Iris pigment epithelial cell (primary cell): ENCODE results near the gene SLC46A3.

Experiments used
- DNase-seq: peaks from one replicate; pipeline ENCODE4 v3.0.0-alpha.2; 2011; ENCODE audit warnings: low read depth

The SLC46A3 gene

DNA sequence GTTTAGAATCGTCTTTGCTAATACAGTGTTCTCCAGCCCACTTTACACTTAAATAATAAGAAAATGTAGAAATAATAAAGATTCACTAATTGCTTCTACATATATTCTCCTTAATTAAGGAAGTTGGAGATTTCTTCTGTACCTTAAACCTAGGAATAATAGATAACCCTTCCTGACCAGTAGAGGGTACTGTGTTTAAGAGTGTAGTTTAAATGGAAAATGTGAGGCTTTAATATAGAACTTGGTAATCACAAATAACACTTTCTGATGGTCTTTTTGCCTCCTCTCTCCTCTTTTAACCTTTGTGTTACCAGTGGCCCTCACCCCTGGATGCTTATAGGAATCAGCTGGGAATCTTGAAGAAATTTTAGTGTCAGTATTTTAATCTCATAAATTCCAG is 39.1 kb downstream of the SLC46A3 start:
- DNase-seq = peak; percentile 32

DNA sequence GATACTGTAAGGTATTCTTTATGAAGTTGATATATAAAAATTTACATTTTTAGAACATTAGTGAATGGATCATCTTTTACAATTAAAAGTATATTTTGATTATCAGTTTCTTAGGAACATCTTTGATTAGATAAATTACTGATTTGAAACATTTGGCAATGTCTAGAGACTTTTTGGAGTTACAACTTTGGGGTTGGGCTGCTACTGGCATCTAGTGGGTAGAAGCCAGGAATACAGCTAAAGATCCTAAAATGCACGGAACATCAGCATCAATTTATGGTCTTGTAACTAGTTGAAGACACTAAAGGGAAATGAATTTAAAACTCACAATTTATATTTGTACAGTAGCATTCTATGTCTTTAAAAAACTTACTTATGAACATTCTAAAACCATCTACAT is 40.0 kb downstream of the SLC46A3 start:
- DNase-seq = no peak

DNA sequence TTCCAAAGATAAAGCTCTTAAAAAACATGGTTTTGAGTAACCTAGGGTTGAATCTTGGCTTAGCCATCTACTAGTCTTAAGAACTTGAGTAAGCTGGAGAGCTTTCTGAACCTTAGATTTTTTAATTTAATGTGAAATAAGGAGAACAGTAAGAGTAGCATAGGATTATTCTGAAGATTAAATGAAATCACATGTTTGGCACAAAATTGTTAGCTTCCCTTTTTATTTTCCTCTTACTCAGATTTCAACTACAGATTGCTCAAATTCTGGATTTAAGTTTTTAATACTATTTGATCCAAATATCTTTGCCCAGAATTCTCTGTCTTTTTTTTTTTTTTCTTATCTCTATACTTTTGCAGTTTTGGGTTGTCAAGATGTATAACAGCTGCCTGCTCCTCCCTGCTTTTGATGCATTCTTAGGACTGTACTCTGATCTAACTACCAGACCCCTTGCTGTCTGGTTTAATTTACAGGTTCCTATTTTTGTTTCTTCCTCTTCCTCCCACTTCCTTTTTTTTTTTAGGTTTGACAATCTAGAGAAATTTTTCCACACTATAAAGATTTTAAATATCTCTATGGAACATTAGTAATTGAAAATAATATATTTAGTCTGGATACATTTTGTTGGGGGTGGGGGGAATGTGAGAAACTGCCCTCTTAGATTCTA is 47.5 kb downstream of the SLC46A3 start:
- no peak for DNase-seq

DNA sequence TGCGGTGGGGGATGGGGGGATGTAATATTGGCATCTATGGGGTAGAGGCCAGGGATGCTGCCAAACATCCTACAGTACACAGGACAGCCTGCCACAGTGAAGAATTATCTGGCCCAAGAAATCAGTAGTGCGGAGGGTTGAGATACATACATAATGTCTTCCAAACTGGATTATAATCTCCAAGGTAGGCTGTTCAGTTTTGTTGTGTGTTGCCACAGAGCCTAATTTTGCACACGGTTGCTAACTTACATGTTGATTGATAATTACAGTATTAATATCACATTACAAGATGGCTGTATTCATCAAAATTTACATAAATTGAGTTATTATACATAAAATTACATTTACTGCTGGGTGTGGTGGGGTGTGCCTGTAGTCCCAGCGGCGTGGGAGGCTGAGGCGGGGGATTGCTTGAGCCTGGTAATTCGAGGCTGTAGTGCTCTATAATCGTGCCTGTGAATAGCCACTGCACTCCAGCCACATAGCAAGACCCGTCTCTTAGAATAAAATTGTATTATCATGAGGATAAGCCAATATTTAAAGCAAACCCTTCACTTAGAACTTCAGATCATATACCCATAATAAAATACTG is 51.8 kb downstream of the SLC46A3 start:
- no peak for DNase-seq

DNA sequence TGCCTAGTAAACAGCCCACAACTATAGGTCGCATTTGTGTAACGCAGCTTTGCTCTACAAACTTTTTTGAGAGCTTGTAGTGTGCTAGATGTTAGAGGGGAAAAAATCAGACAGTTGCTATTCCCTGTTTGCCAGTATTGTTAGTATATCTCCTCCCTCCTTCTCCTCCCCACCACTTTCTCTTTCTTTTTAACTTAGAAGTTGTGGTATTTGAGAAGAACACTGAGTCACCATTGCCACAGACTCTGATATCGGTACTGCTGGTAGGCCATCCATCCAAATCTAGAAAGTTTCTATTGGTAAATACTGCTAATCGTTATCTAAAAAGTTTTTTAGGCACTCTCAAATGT is 59.2 kb downstream of the SLC46A3 start:
- DNase-seq = peak; percentile 84

DNA sequence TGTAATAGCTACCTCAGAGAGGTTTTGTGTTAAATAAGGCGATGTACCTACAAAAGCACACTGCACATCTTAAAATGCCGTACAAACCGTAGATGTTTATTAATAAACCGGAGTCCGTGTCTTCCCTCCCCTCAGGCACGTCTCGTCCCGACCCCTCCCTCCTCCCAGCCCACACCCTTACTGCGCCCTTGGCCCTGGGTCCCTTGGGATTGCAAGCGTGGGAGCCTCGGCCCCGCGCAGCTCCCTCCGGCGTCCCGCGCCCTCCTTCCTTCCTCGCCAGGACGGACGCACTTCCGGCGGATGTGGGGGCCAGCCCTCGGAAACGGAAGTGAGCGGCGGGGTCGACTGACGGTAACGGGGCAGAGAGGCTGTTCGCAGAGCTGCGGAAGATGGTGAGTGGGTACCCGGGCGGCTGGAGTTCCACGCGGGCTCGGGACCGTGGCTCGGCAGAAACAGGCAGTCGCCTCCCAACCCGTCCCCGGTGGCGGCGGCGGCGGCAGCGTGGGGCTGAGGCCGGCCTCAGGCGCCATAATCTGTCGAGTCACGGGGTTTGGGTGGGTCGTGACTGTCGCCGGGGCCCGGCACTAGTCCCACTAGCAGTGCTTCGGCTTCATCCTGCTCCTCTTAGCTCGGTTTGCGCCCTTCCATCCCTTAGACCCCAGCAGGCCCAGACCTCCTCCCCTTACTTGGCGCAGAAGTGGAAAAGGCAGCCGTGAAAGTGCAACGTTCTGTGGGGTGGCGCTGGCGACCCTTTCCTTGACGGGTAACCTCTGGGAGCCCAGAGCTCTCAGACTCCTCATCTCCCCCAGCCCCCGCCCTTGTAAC is 59.8 kb downstream of the SLC46A3 start, which contains the start of gene POMP:
POMP (plus strand) TSS at position 335 of the 825 bp plus-strand sequence; CDS start at position 390, 55 bp downstream.
- peak; percentile 93 for DNase-seq

DNA sequence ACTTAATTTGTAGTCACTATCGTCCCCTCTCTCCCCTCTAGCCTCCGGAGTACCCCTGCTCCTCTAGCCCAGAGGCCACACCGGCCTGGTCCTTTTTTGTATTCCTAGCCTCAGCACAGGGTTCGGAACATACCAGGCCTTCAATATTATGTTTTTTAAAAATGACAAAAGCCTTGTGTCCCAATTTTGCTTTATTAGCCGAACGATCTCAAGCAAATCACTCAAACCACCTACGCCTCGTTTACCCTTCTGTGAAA is 60.3 kb downstream of the SLC46A3 start:
- DNase-seq = no peak

DNA sequence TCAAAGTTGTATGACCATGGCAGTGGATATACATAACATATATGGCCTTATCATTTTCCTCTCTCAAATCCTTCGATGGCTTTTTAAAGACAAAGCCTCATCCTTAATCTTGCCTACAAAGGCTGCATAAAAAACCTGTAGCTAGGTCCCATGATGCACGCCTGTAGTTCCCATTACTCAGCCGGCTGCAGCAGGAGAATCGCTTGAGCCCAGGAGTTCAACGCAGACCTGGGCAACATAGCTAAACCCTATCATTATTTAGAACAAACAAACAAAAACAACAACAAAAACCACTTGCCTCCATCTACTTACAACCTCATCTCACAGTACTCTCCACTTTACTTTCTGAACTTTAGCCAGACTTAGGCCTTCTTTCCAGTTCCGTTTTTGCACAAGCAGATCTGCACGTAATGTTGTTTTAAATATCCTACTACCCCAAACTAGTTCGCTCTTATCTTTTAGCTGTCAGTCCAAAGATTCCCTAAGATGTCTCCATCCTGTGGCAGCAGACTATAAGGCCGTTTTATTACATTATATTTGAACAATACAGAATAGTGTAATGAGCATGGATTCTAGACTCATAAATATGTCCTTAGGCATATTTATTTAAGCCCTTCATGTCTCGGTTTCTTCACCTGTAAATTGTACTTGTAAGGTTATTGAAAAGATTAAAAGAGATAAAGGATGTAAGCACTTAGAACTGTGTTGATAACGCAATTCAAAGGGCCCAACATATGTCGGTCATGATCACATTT is 60.8 kb downstream of the SLC46A3 start:
- peak; percentile 45 for DNase-seq

DNA sequence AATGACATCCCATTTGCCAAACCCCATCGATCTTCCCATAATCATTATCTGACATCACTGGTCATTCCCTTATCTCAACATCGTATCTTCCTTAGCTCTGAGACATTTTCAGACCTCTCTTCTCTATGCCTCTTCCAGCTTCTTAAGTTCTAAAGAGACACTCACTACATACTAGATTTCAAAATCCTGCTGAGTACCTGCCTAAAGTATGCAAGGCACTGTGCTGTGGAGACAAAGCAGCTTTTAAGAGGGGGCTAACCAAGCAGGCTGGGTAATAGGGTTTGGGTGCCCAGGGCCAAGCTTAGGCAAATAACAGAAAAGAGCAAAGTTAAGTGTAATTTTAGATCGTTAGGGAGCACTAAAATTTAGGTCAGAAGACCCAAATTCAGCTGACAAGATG is 63.2 kb downstream of the SLC46A3 start:
- peak; percentile 78 for DNase-seq

DNA sequence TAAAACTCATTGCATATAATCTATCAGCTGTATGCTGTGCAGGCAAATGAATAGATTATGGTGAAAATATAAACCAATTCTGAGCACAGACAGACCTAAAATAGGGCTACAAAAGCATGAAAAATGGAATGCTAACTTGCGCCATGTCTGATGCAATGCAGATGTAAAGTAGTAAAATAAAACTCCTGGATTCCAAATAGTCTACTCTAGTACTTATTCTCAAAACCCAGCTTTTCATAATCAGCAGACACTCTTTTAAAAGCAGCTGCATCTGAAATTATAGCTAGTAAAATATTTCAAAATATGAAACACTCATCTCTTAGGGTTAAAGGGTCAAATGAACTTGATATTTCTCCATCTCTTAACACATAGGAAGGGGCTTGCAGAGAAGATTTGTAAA is 64.5 kb downstream of the SLC46A3 start:
- DNase-seq = no peak

DNA sequence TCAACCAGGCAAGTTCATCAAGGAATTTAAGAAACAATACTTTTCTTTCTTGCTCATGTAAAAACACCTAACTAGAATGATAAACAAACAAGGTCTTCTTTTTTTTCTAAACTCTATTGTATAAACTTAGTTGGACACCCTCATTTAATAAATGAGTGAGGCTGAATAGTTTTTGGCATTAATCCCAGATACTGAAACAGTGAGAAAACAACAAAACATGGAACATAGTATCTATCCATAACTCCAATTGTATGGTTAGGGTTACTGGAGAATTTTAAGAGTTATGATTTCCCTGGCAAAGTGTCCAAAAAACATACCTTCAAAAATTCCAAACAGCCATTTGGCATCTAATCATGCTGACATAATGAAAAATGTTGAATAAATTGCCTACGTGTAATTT is 65.7 kb downstream of the SLC46A3 start:
- DNase-seq = no peak

DNA sequence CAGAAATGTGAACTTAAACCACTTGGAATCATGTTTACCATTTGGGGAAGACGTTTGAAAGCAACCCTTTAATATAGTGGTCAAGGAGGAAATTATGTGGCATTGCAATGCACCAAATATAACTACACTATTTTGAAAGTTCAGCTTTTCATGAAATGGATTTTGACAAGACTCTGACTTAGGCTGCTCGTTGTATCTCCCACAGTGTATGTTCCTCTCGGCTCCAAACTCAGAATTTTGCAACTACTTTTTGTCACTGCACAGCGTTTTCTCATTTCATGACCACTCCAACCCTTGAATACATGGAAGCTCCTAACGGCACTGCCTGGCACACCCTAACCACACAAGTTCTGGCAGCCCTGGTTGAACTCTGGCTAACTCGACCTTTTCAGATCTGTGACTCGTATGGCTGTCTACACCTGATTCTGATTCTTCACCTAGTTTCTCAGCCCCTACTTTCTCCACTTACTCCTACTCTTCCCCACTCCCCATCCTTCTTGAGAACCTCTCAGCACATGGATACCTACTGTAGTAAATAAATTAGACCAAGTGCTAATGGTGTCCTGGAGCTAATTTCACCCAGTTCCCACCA is 66.9 kb downstream of the SLC46A3 start:
- DNase-seq = no peak

DNA sequence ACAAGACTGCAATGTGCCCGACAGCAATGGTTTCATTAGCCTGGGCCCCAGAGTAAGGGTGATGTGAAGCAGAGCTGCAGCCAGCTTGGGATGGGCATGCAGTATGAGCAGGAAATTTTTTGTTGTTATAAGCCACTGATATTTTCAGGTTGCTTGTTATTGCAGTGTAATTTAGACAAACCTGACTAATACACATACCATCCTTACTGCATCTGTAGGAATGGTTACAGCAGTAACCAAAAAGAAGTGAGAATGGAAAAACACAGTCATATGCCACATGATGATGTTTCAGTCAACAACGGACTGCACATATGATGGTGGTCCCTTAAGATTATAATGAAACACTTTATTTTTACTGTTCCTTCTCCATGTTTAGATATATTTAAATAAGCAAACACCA is 68.5 kb downstream of the SLC46A3 start:
- peak; percentile 84 for DNase-seq
